Stimulated activated CD4-positive, alpha-beta T cell treated with anti-CD3 and anti-CD28 coated beads, Interleukin-12 subunit alpha, Interleukin-12 subunit beta, amount 100 ng/mL, for 48 hours (primary cell): ENCODE data around the gene HIP1.
A peak's percentile ranks its signal among the peaks of the same experiment; 100 is the strongest.
"Not testable (repeated sequence)": the region's sequence is repeated elsewhere in the genome, so short reads cannot be mapped to it uniquely, and the experiment has no call there.

ENCODE experiments used
- DNase-seq, 3 donors: peaks; one replicate each; pipeline ENCODE4 v3.0.0-alpha.2; 2020; ENCODE audit warnings: low read depth in 2 of 3, low spot score in 1 of 3

The HIP1 gene

GRCh38 chr7:75739796-75740672 lies 1.3 kb upstream of the HIP1 start:
- DNase-seq, result no peak

- DNase-seq, result peak; percentile 96 to 100 (median 98)
Measured at GRCh38 chr7:75738975-75739795, 444 bp upstream of the HIP1 start.

GRCh38 chr7:75737856-75738603 lies 711 bp downstream of the HIP1 start:
- no peak for DNase-seq

- DNase-seq, result no peak
Measured at GRCh38 chr7:75735581-75736350, 3.0 kb downstream of the HIP1 start.

- DNase-seq, result no peak
Measured at GRCh38 chr7:75734586-75735458, 3.9 kb downstream of the HIP1 start.

- no peak for DNase-seq
Measured at GRCh38 chr7:75732764-75733630, 5.7 kb downstream of the HIP1 start.

GRCh38 chr7:75732016-75732521 lies 6.7 kb downstream of the HIP1 start:
- DNase-seq, result no peak

GRCh38 chr7:75729851-75730274 lies 8.9 kb downstream of the HIP1 start:
- DNase-seq, result no peak

- no peak for DNase-seq
Measured at GRCh38 chr7:75727881-75728593, 10.7 kb downstream of the HIP1 start.

GRCh38 chr7:75727351-75727750 lies 11.4 kb downstream of the HIP1 start:
- DNase-seq, result not testable (repeated sequence)

GRCh38 chr7:75725306-75725705 lies 13.4 kb downstream of the HIP1 start:
- no peak for DNase-seq

GRCh38 chr7:75723444-75723843 lies 15.3 kb downstream of the HIP1 start:
- no peak for DNase-seq

- DNase-seq, result no peak
Measured at GRCh38 chr7:75722373-75722772, 16.4 kb downstream of the HIP1 start.

- not testable (repeated sequence) for DNase-seq
Measured at GRCh38 chr7:75721922-75722321, 16.8 kb downstream of the HIP1 start.

GRCh38 chr7:75721426-75721825 lies 17.3 kb downstream of the HIP1 start:
- no peak for DNase-seq

- no peak for DNase-seq
Measured at GRCh38 chr7:75719626-75720025, 19.1 kb downstream of the HIP1 start.

GRCh38 chr7:75718390-75719031 lies 20.2 kb downstream of the HIP1 start:
- DNase-seq, result no peak
